HepG2 (cell line): ENCODE measurements around the gene BBLN. TPM values are rescaled to one million over a fixed set of nuclear protein-coding genes. Genes with fewer than 3 reads are reported as not detected.
A peak's percentile ranks its signal among the peaks of the same experiment; 100 is the strongest.

Experiments used
- ATF1 ChIP-seq: IDR thresholded peaks from 2 replicates; pipeline ENCODE4 v1.6.1; 2016; ENCODE audit warnings: mild to moderate bottlenecking, control low read depth
- BCL6 ChIP-seq: IDR thresholded peaks from 2 replicates; pipeline ENCODE4 v1.6.1; 2016; ENCODE audit warnings: missing genetic modification reagents, missing compliant biosample characterization
- DMAP1 ChIP-seq: IDR thresholded peaks from 2 replicates; pipeline ENCODE4 v1.6.1; 2016
- DNMT3B ChIP-seq: conservative IDR thresholded peaks from 2 replicates; pipeline ENCODE4 v1.6.1; 2016; ENCODE audit warnings: missing biosample characterization, control low read depth
- EED ChIP-seq: sonication (generic); formaldehyde crosslinking; IDR thresholded peaks from 2 replicates; pipeline ENCODE4 v1.5.0; 2020; ENCODE audit warnings: mild to moderate bottlenecking, missing genetic modification reagents
- JARID2 ChIP-seq: sonication (generic); formaldehyde crosslinking; IDR thresholded peaks from 2 replicates; pipeline ENCODE4 v1.8.1; 2023; ENCODE audit warnings: missing genetic modification reagents, inconsistent platforms; ENCODE audit not compliant: insufficient replicate concordance
- MZF1 ChIP-seq: sonication (generic); formaldehyde crosslinking; IDR thresholded peaks from 2 replicates; pipeline ENCODE4 v1.8.1; 2023; ENCODE audit warnings: mild to moderate bottlenecking, missing genetic modification reagents, borderline replicate concordance
- NKX3-1 ChIP-seq: sonication (generic); formaldehyde crosslinking; IDR thresholded peaks from 2 replicates; pipeline ENCODE4 v1.5.0; 2020; ENCODE audit warnings: missing genetic modification reagents
- PCBP2 ChIP-seq: fragments of 200-400 bp; formaldehyde crosslinking; optimal IDR thresholded peaks from 2 replicates; pipeline ENCODE3; 2018; ENCODE audit warnings: low read length, low read depth; ENCODE audit not compliant: poor library complexity, severe bottlenecking
- PRPF4 ChIP-seq: fragments of 200-400 bp; formaldehyde crosslinking; IDR thresholded peaks from 2 replicates; pipeline ENCODE4 v1.6.1; 2016; ENCODE audit warnings: low read length, low read depth; ENCODE audit not compliant: poor library complexity, severe bottlenecking
- SOX13 ChIP-seq, 3 experiments: fragments of 450-650 bp in 1 of 3; sonication (generic) in 1 of 3; formaldehyde crosslinking in 1 of 3; IDR thresholded peaks in 2 of 3; conservative IDR thresholded peaks in 1 of 3; 2 replicates each; pipeline versions ENCODE4 v1.5.0 to v1.6.1; 2016 to 2020; ENCODE audit warnings: antibody characterized with exemption in 1 of 3, mild to moderate bottlenecking in 1 of 3, missing compliant biosample characterization in 1 of 3, missing genetic modification reagents in 1 of 3, moderate library complexity in 1 of 3
- TGIF2 ChIP-seq: IDR thresholded peaks from 2 replicates; pipeline ENCODE4 v1.6.1; 2016; ENCODE audit warnings: control low read depth, missing compliant biosample characterization
- THAP11 ChIP-seq: IDR thresholded peaks from 2 replicates; pipeline ENCODE4 v1.6.1; 2016; ENCODE audit warnings: missing biosample characterization, missing genetic modification reagents
- ZBTB21 ChIP-seq: sonication (generic); formaldehyde crosslinking; IDR thresholded peaks from 2 replicates; pipeline ENCODE4 v1.4.0; 2020; ENCODE audit warnings: missing genetic modification reagents
- ZNF557 ChIP-seq: sonication (generic); formaldehyde crosslinking; IDR thresholded peaks from 2 replicates; pipeline ENCODE4 v1.4.0; 2020; ENCODE audit warnings: missing genetic modification reagents
- polyA plus RNA-seq, 8 experiments: library from polyadenylated mRNA; depleted of rRNA in 3 of 8; stranded (reverse) in 7 of 8; unstranded in 1 of 8; fragments of >200 nt; fragmentation: Illumina TruSeq in 4 of 8; extraction: Trizol in 4 of 8; gene quantifications; 2 replicates each; pipeline versions ENCODE4 v1.2.1 to v1.2.3, GENCODE V29; 2011 to 2016; ENCODE audit warnings: low read depth in 4 of 8, missing spikeins in 1 of 8, mixed read lengths in 1 of 8; ENCODE audit not compliant: insufficient read depth in 1 of 8
- total RNA-seq, 5 experiments: library from RNA; depleted of rRNA; stranded (reverse); fragments of >200 nt; fragmentation: Illumina TruSeq; extraction: Trizol; gene quantifications; 2 replicates each; pipeline ENCODE4 v1.2.3, GENCODE V29; 2016; ENCODE audit warnings: low read depth in 1 of 5
- TF ChIP-seq, protein P1 (sequence below): sonication (generic); formaldehyde crosslinking; IDR thresholded peaks from 2 replicates; pipeline ENCODE4 v1.8.1; 2023; ENCODE audit warnings: mild to moderate bottlenecking, missing genetic modification reagents
- TF ChIP-seq, protein P2 (sequence below): sonication (generic); formaldehyde crosslinking; IDR thresholded peaks from 2 replicates; pipeline ENCODE4 v1.5.0; 2020; ENCODE audit warnings: mild to moderate bottlenecking, missing genetic modification reagents
- TF ChIP-seq, protein P3 (sequence below): sonication (generic); formaldehyde crosslinking; IDR thresholded peaks from 2 replicates; pipeline ENCODE4 v1.4.0; 2020; ENCODE audit warnings: missing genetic modification reagents
- TF ChIP-seq, protein P4 (sequence below): sonication (generic); formaldehyde crosslinking; IDR thresholded peaks from 2 replicates; pipeline ENCODE4 v1.4.0; 2020; ENCODE audit warnings: mild to moderate bottlenecking, missing genetic modification reagents

BBLN gene
- total and polyA plus RNA-seq, 2 of the 13 experiments (the other 11 are each of a cell fraction or from before 2014, with no cell fraction given), result 27.6 to 33.1 TPM

DNA sequence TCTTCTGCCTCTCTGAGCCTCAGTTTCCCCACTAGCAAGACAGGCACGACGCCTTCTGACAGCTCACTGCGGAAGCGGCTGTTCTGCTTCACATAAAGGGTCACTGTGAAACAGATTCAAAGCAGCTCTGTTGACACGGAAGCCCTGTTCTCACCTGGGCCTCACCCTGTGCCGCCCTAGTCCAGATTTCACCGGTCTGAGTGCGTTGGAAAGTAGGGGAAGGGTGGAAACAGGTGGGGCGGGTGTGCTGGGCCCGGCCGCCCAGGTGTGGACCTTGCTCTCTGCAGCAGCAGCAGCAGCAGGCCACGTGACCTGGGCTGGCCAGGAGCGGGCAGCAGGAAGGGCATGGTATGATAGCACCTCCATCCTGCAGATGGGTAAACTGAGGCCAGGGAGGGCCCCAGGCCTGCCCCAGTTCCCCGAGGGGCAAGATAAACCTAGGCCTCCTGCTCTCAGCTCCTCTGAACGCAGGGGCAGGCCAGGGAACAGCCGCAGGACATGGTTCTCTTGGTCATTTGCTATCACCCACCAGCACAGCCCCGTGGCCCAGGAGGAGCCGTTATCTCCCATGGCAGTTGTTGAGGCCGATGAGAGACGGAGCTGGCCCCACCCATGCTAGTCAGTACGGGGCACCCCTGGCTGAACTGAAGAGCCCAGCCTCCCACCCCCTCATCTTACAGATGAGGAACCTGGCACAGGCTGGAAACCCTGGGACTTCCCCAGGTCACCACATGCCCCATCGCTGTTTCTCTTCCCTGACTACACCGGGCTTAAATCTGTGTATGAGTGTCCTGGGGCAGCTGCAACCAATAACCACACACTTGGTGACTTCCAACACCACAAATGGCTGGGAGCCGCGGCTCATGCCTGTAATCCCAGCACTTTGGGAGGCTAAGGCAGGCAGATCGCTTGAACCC lies 44.6 kb upstream of the BBLN start (continued):
- TF ChIP-seq JARID2 (CRISPR knock-in tag), result no peak
- TF ChIP-seq PCBP2, result no peak
- peak; percentile 65 for TF ChIP-seq BCL6 (CRISPR knock-in tag)
- no peak for TF ChIP-seq DNMT3B (CRISPR knock-in tag)
- no peak for TF ChIP-seq ZNF557 (CRISPR knock-in tag)
- TF ChIP-seq ATF1, result no peak
- TF ChIP-seq SOX13 (IDR thresholded peaks at IDR 0.05), result peak; percentile 31; the same call in 1 of the 2 replicates
- TF ChIP-seq SOX13 (CRISPR knock-in tag; conservative IDR thresholded peaks at IDR 0.05 in 1 of 2, IDR thresholded peaks at IDR 0.05 in 1 of 2), result peak in 1 of 2 experiments; percentile 87; a peak in 2 of 4 replicates
- TF ChIP-seq TGIF2 (CRISPR knock-in tag), result peak; percentile 81; the same call in 1 of the 2 replicates
- TF ChIP-seq PRPF4, result no peak
- TF ChIP-seq, protein P1, sequence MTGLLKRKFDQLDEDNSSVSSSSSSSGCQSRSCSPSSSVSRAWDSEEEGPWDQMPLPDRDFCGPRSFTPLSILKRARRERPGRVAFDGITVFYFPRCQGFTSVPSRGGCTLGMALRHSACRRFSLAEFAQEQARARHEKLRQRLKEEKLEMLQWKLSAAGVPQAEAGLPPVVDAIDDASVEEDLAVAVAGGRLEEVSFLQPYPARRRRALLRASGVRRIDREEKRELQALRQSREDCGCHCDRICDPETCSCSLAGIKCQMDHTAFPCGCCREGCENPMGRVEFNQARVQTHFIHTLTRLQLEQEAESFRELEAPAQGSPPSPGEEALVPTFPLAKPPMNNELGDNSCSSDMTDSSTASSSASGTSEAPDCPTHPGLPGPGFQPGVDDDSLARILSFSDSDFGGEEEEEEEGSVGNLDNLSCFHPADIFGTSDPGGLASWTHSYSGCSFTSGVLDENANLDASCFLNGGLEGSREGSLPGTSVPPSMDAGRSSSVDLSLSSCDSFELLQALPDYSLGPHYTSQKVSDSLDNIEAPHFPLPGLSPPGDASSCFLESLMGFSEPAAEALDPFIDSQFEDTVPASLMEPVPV (CRISPR knock-in tag), result peak; percentile 87
- TF ChIP-seq, protein P2, sequence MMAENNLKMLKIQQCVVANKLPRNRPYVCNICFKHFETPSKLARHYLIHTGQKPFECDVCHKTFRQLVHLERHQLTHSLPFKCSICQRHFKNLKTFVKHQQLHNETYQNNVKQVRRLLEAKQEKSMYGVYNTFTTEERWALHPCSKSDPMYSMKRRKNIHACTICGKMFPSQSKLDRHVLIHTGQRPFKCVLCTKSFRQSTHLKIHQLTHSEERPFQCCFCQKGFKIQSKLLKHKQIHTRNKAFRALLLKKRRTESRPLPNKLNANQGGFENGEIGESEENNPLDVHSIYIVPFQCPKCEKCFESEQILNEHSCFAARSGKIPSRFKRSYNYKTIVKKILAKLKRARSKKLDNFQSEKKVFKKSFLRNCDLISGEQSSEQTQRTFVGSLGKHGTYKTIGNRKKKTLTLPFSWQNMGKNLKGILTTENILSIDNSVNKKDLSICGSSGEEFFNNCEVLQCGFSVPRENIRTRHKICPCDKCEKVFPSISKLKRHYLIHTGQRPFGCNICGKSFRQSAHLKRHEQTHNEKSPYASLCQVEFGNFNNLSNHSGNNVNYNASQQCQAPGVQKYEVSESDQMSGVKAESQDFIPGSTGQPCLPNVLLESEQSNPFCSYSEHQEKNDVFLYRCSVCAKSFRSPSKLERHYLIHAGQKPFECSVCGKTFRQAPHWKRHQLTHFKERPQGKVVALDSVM (CRISPR knock-in tag), result no peak
- 0 out of 2 replicates have a peak, but pooled peaks have one; percentile 40 for TF ChIP-seq ZBTB21 (CRISPR knock-in tag)
- TF ChIP-seq, protein P3, sequence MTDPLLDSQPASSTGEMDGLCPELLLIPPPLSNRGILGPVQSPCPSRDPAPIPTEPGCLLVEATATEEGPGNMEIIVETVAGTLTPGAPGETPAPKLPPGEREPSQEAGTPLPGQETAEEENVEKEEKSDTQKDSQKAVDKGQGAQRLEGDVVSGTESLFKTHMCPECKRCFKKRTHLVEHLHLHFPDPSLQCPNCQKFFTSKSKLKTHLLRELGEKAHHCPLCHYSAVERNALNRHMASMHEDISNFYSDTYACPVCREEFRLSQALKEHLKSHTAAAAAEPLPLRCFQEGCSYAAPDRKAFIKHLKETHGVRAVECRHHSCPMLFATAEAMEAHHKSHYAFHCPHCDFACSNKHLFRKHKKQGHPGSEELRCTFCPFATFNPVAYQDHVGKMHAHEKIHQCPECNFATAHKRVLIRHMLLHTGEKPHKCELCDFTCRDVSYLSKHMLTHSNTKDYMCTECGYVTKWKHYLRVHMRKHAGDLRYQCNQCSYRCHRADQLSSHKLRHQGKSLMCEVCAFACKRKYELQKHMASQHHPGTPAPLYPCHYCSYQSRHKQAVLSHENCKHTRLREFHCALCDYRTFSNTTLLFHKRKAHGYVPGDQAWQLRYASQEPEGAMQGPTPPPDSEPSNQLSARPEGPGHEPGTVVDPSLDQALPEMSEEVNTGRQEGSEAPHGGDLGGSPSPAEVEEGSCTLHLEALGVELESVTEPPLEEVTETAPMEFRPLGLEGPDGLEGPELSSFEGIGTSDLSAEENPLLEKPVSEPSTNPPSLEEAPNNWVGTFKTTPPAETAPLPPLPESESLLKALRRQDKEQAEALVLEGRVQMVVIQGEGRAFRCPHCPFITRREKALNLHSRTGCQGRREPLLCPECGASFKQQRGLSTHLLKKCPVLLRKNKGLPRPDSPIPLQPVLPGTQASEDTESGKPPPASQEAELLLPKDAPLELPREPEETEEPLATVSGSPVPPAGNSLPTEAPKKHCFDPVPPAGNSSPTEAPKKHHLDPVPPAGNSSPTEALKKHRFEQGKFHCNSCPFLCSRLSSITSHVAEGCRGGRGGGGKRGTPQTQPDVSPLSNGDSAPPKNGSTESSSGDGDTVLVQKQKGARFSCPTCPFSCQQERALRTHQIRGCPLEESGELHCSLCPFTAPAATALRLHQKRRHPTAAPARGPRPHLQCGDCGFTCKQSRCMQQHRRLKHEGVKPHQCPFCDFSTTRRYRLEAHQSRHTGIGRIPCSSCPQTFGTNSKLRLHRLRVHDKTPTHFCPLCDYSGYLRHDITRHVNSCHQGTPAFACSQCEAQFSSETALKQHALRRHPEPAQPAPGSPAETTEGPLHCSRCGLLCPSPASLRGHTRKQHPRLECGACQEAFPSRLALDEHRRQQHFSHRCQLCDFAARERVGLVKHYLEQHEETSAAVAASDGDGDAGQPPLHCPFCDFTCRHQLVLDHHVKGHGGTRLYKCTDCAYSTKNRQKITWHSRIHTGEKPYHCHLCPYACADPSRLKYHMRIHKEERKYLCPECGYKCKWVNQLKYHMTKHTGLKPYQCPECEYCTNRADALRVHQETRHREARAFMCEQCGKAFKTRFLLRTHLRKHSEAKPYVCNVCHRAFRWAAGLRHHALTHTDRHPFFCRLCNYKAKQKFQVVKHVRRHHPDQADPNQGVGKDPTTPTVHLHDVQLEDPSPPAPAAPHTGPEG (CRISPR knock-in tag), result peak; percentile 90
- TF ChIP-seq DMAP1, result peak; percentile 83
- TF ChIP-seq MZF1 (CRISPR knock-in tag), result peak; percentile 84; the same call in 1 of the 2 replicates
- TF ChIP-seq, protein P4, sequence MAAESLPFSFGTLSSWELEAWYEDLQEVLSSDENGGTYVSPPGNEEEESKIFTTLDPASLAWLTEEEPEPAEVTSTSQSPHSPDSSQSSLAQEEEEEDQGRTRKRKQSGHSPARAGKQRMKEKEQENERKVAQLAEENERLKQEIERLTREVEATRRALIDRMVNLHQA (CRISPR knock-in tag), result no peak
- no peak for TF ChIP-seq NKX3-1 (CRISPR knock-in tag)
- peak; percentile 78 for TF ChIP-seq THAP11
- no peak for TF ChIP-seq EED (CRISPR knock-in tag)
